B cell (primary cell): ENCODE measurements around the gene RAB27A. TPM values are rescaled to one million over a fixed set of nuclear protein-coding genes. Genes with fewer than 3 reads are reported as not detected.

Experiments
- ATAC-seq: fragments of 200-7000 bp; cut with Tn5 transposase; one replicate; pipeline ENCODE4 v1.10.0; 2021; ENCODE audit warnings: low read depth, mild to moderate bottlenecking, moderate number of reproducible peaks, moderate library complexity
- CTCF ChIA-PET: fragments of 350-600 bp; sonication (Branson Sonifier 250); formaldehyde crosslinking; loops from one replicate; lab custom pipeline; 2021; ENCODE audit warnings: antibody characterized with exemption, inconsistent platforms; lab: Charles Lee
- POLR2A ChIA-PET: fragments of 350-600 bp; sonication (Branson Sonifier 250); formaldehyde crosslinking; loops from one replicate; lab custom pipeline; 2021; ENCODE audit warnings: antibody characterized with exemption; lab: Charles Lee
- DNase-seq: peaks from one replicate; pipeline ENCODE4 v3.0.0; 2013
- H2AFZ ChIP-seq: 2 replicates; pipeline ENCODE4 v1.6.1; 2012; ENCODE audit warnings: mild to moderate bottlenecking, low read depth, low read length; ENCODE audit not compliant: insufficient read depth, poor library complexity, severe bottlenecking
- H3K27ac ChIP-seq, 2 donors: 1 replicate in 1 of 2; 2 replicates in 1 of 2; pipeline ENCODE4 v1.5.1; 2012 to 2013; ENCODE audit warnings: low read length in 2 of 2, mild to moderate bottlenecking in 2 of 2, moderate library complexity in 1 of 2
- H3K27me3 ChIP-seq, 4 experiments: fragments of 200-600 bp in 1 of 4; sonication (generic) in 1 of 4; replicated peaks in 1 of 4; 1 replicate in 2 of 4; 2 replicates in 2 of 4; pipeline versions ENCODE4 v1.6.1 to v1.7.0; 2013 to 2016; ENCODE audit warnings: low read length in 3 of 4, mild to moderate bottlenecking in 2 of 4, mixed read lengths in 1 of 4, moderate library complexity in 1 of 4; ENCODE audit not compliant: insufficient read depth in 4 of 4, control insufficient read depth in 3 of 4; ENCODE audit errors: control extremely low read depth in 1 of 4
- H3K36me3 ChIP-seq, 2 experiments: replicated peaks in 1 of 2; 1 replicate in 1 of 2; 2 replicates in 1 of 2; pipeline versions ENCODE4 v1.6.1 to v1.7.1; 2013; ENCODE audit warnings: low read length in 1 of 2; ENCODE audit not compliant: insufficient read depth in 2 of 2, control insufficient read depth in 1 of 2; ENCODE audit errors: control extremely low read depth in 1 of 2, extremely low read depth in 1 of 2
- H3K4me1 ChIP-seq, 2 donors: fragments of 200-600 bp in 1 of 2; sonication (generic) in 1 of 2; 1 replicate in 1 of 2; 2 replicates in 1 of 2; pipeline versions ENCODE4 v1.5.1 to v1.6.1; 2013 to 2017; ENCODE audit warnings: low read length in 2 of 2; ENCODE audit not compliant: control insufficient read depth in 2 of 2, insufficient read depth in 2 of 2
- H3K4me2 ChIP-seq: replicated peaks from 2 replicates; pipeline ENCODE3; 2012; ENCODE audit warnings: mild to moderate bottlenecking, low read depth, low read length; ENCODE audit not compliant: poor library complexity, severe bottlenecking
- H3K4me3 ChIP-seq, 5 experiments: fragments of 200-600 bp in 1 of 5; sonication (generic) in 1 of 5; 1 replicate in 3 of 5; 2 replicates in 2 of 5; pipeline versions ENCODE4 v1.5.1 to v1.7.0; 2011 to 2016; ENCODE audit warnings: low read length in 4 of 5, mild to moderate bottlenecking in 4 of 5, low read depth in 2 of 5, control low read depth in 1 of 5, moderate library complexity in 1 of 5; ENCODE audit not compliant: insufficient read depth in 1 of 5; ENCODE audit errors: control extremely low read depth in 1 of 5, extremely low read depth in 1 of 5
- H3K79me2 ChIP-seq: fragments of 200-600 bp; sonication (generic); one replicate; pipeline ENCODE4 v1.6.0; 2016; ENCODE audit warnings: low read length; ENCODE audit not compliant: control insufficient read depth, insufficient read depth
- H3K9ac ChIP-seq: fragments of 200-600 bp; sonication (generic); 2 replicates; pipeline ENCODE4 v1.6.1; 2017; ENCODE audit warnings: mild to moderate bottlenecking, low read length, moderate library complexity
- H3K9me3 ChIP-seq, 3 donors: one replicate each; pipeline versions ENCODE4 v1.6.1 to v1.7.1; 2013; ENCODE audit warnings: low read length in 2 of 3; ENCODE audit not compliant: control insufficient read depth in 2 of 3, insufficient read depth in 1 of 3; ENCODE audit errors: control extremely low read depth in 1 of 3
- H4K20me1 ChIP-seq: 2 replicates; pipeline ENCODE4 v1.6.0; 2012; ENCODE audit warnings: mild to moderate bottlenecking, low read length; ENCODE audit not compliant: insufficient read depth, control insufficient read depth, poor library complexity, severe bottlenecking
- H3K27ac Mint-ChIP-seq: one replicate; pipeline ENCODE4 v1.8.0; 2021; ENCODE audit warnings: mixed read lengths
- H3K27me3 Mint-ChIP-seq: one replicate; pipeline ENCODE4 v1.8.0; 2021; ENCODE audit warnings: mixed read lengths
- H3K4me1 Mint-ChIP-seq: one replicate; pipeline ENCODE4 v1.8.0; 2021; ENCODE audit warnings: mixed read lengths
- H3K4me3 Mint-ChIP-seq: one replicate; pipeline ENCODE4 v1.8.0; 2021; ENCODE audit warnings: mixed read lengths
- H3K9me3 Mint-ChIP-seq: one replicate; pipeline ENCODE4 v1.8.0; 2022; ENCODE audit warnings: mixed read lengths; ENCODE audit not compliant: insufficient read depth
- EZH2 ChIP-seq: IDR thresholded peaks from 2 replicates; pipeline ENCODE4 v1.6.1; 2012; ENCODE audit warnings: borderline replicate concordance, low read depth, mild to moderate bottlenecking, moderate library complexity, low read length; ENCODE audit not compliant: insufficient read depth, poor library complexity, severe bottlenecking
- WGBS: methylation state at CpG from one replicate; pipeline ENCODE4 v1.1.5; 2013; ENCODE audit warnings: missing lambda C conversion rate; ENCODE audit not compliant: insufficient coverage; 5-methylcytosine and 5-hydroxymethylcytosine counted together
- intact Hi-C: fragments of 100-400 bp; cut with micrococcal nuclease; formaldehyde crosslinking; loops from one replicate; pipeline ENCODE4 v1.10.0; 2022
- polyA minus RNA-seq: library from RNA; depleted of rRNA, polyadenylated mRNA; stranded (reverse); fragments of >200 nt; gene quantifications from 2 replicates; pipeline ENCODE4 v1.2.3, GENCODE V29; 2012
- polyA plus RNA-seq: library from polyadenylated mRNA; depleted of rRNA; stranded (reverse); fragments of >200 nt; gene quantifications from 2 replicates; pipeline ENCODE4 v1.2.3, GENCODE V29; 2012
- total RNA-seq, 2 donors: library from RNA; stranded (reverse); fragments of 120-200 nt in 1 of 2; gene quantifications; 1 replicate in 1 of 2; 2 replicates in 1 of 2; pipeline versions ENCODE4 v1.2.3 to v1.2.4, GENCODE V29; 2013 to 2022
- TF ChIP-seq, protein P1 (sequence below): fragments of 200-600 bp; IDR thresholded peaks from one replicate; pipeline ENCODE4 v1.8.0; 2022; ENCODE audit warnings: antibody characterized with exemption, mild to moderate bottlenecking

RAB27A gene
- total RNA-seq, result 18.1 and 19.0 TPM in 2 replicates
- 8.8 TPM for total RNA-seq (2013)
- 7.2 and 14.4 TPM in 2 replicates for polyA plus RNA-seq
- polyA minus RNA-seq, result 5.4 and 5.6 TPM in 2 replicates

GRCh38 chr15:55289746-55290527 lies at the start of gene RAB27A:
Gene RAB27A (minus strand): TSS chr15:55289813. CDS start chr15:55234934, 54,879 bp downstream.
- H3K27me3 ChIP-seq, result no peaks in the 10 kb centered on the region
- H3K36me3 ChIP-seq, result no peaks in the 10 kb centered on the region
- intact Hi-C loops, result loop anchor here (1.0 to 10.0 kb wide), 8 partner anchors 15 to 1325 kb away; partner anchors contain the start of genes PIGB and PIGBOS1
- peak within 1 kb of the TSS; percentile 67 to 100 (median 92) for H3K4me3 ChIP-seq
- no peaks in the 10 kb centered on the region for H3K9me3 Mint-ChIP-seq
- POLR2A ChIA-PET, result no interaction called here
- CTCF ChIA-PET, result interaction anchor here (1.0 to 5.3 kb wide), 14 partner anchors 11 to 145 kb away, joined by 3 to 92 read pairs (median 4); partner anchors contain the start of genes PIGB, PIGBOS1 and RSL24D1
- ATAC-seq (peak; percentile 70), DNase-seq (peak; percentile 80)
- H3K9me3 ChIP-seq, result no peaks in the 10 kb centered on the region
- H2AFZ ChIP-seq, result peak within 1 kb of the TSS; percentile 96
- H3K4me2 ChIP-seq, result peak within 1 kb of the TSS; percentile 98
- H3K27me3 Mint-ChIP-seq, result no peaks in the 10 kb centered on the region
- H3K27ac ChIP-seq, result peak within 1 kb of the TSS; percentile 72 to 93
- TF ChIP-seq, protein P1, sequence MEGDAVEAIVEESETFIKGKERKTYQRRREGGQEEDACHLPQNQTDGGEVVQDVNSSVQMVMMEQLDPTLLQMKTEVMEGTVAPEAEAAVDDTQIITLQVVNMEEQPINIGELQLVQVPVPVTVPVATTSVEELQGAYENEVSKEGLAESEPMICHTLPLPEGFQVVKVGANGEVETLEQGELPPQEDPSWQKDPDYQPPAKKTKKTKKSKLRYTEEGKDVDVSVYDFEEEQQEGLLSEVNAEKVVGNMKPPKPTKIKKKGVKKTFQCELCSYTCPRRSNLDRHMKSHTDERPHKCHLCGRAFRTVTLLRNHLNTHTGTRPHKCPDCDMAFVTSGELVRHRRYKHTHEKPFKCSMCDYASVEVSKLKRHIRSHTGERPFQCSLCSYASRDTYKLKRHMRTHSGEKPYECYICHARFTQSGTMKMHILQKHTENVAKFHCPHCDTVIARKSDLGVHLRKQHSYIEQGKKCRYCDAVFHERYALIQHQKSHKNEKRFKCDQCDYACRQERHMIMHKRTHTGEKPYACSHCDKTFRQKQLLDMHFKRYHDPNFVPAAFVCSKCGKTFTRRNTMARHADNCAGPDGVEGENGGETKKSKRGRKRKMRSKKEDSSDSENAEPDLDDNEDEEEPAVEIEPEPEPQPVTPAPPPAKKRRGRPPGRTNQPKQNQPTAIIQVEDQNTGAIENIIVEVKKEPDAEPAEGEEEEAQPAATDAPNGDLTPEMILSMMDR, result no peak
- no peak for TF ChIP-seq EZH2
- H3K4me1 ChIP-seq, result peaks cover 10 to 18% of the 10 kb centered on the region in 2 donors
- H3K79me2 ChIP-seq, result peaks cover 36% of the 10 kb centered on the region
- WGBS, result under 1% methylated on average over 61 of the region's 69 CpGs
- no peaks in the 10 kb centered on the region for H4K20me1 ChIP-seq
- H3K9ac ChIP-seq, result peak within 1 kb of the TSS; percentile 96
- H3K4me3 Mint-ChIP-seq, result peak within 1 kb of the TSS; percentile 89
- peaks cover 30% of the 10 kb centered on the region for H3K4me1 Mint-ChIP-seq
- H3K27ac Mint-ChIP-seq, result peak within 1 kb of the TSS; percentile 89

GRCh38 chr15:55337160-55337559 lies 47.5 kb upstream of the RAB27A start:
- H3K9ac ChIP-seq, result no peak overlapping the region
- H3K4me3 ChIP-seq, result no peak overlapping the region
- H3K27ac ChIP-seq, result no peak overlapping the region
- intact Hi-C loops, result no loop called here
- no peak overlapping the region for H3K4me3 Mint-ChIP-seq
- H3K79me2 ChIP-seq, result no peaks in the 10 kb centered on the region
- ATAC-seq (no peak), DNase-seq (no peak)
- ChIA-PET POLR2A (no interaction called here), CTCF (no interaction called here)
- H3K4me2 ChIP-seq, result no peak overlapping the region
- no peaks in the 10 kb centered on the region for H4K20me1 ChIP-seq
- peaks cover 13 to 66% of the 10 kb centered on the region in 2 experiments for H3K36me3 ChIP-seq
- H3K9me3 ChIP-seq, result no peaks in the 10 kb centered on the region
- no peaks in the 10 kb centered on the region for H3K27me3 Mint-ChIP-seq
- no CpG with 5 or more reads among the region's 1 CpG for WGBS
- H3K9me3 Mint-ChIP-seq, result no peaks in the 10 kb centered on the region
- H3K4me1 Mint-ChIP-seq, result no peaks in the 10 kb centered on the region
- TF ChIP-seq, protein P1, result no peak
- TF ChIP-seq EZH2, result no peak
- no peaks in the 10 kb centered on the region for H3K27me3 ChIP-seq
- no peaks in the 10 kb centered on the region for H3K4me1 ChIP-seq
- H3K27ac Mint-ChIP-seq, result no peak overlapping the region
- H2AFZ ChIP-seq, result no peak overlapping the region
